Fibroblast of lung (primary cell): ENCODE measurements around the gene HACD2. TPM values are rescaled to one million over a fixed set of nuclear protein-coding genes. Genes with fewer than 3 reads are reported as not detected.

Experiments used
- DNase-seq, 2 donors: peaks; one replicate each; pipeline versions ENCODE4 v3.0.0 to v3.0.0-alpha.2; 2010; ENCODE audit warnings: low read depth in 2 of 2
- H2AFZ ChIP-seq: 2 replicates; pipeline ENCODE4 v1.5.1; 2012; ENCODE audit warnings: low read length, control low read depth, inconsistent platforms
- H3K27ac ChIP-seq: 2 replicates; pipeline ENCODE4 v1.5.1; 2011; ENCODE audit warnings: low read length, control low read depth; ENCODE audit not compliant: insufficient read depth
- H3K27me3 ChIP-seq: 2 replicates; pipeline ENCODE4 v1.5.1; 2011; ENCODE audit warnings: mild to moderate bottlenecking, low read length; ENCODE audit not compliant: control insufficient read depth, insufficient read depth
- H3K36me3 ChIP-seq: 2 replicates; pipeline ENCODE4 v1.5.1; 2011; ENCODE audit warnings: low read length; ENCODE audit not compliant: control insufficient read depth, insufficient read depth
- H3K4me1 ChIP-seq: 2 replicates; pipeline ENCODE4 v1.5.1; 2011; ENCODE audit warnings: low read length; ENCODE audit not compliant: control insufficient read depth, insufficient read depth; ENCODE audit errors: extremely low read depth
- H3K4me2 ChIP-seq: 2 replicates; pipeline ENCODE4 v1.5.1; 2011; ENCODE audit warnings: low read length, control low read depth; ENCODE audit not compliant: insufficient read depth; ENCODE audit errors: extremely low read depth
- H3K4me3 ChIP-seq, 4 experiments: fragments of 200-600 bp in 1 of 4; sonication (generic) in 1 of 4; replicated peaks in 1 of 4; 2 replicates each; pipeline ENCODE4 v1.5.1; 2011 to 2016; ENCODE audit warnings: low read length in 4 of 4, low read depth in 3 of 4, mild to moderate bottlenecking in 3 of 4, control low read depth in 2 of 4, inconsistent platforms in 1 of 4, mixed read lengths in 1 of 4; ENCODE audit not compliant: insufficient read depth in 1 of 4; ENCODE audit errors: control extremely low read depth in 1 of 4
- H3K79me2 ChIP-seq: 2 replicates; pipeline ENCODE4 v1.5.1; 2012; ENCODE audit warnings: mild to moderate bottlenecking, low read length, inconsistent platforms; ENCODE audit not compliant: control insufficient read depth, insufficient read depth
- H3K9ac ChIP-seq: 2 replicates; pipeline ENCODE4 v1.5.1; 2011; ENCODE audit warnings: mild to moderate bottlenecking, low read length, control low read depth; ENCODE audit not compliant: insufficient read depth
- H3K9me3 ChIP-seq: 2 replicates; pipeline ENCODE4 v1.5.1; 2012; ENCODE audit warnings: low read depth, low read length; ENCODE audit not compliant: control insufficient read depth, insufficient read depth
- H4K20me1 ChIP-seq: 2 replicates; pipeline ENCODE4 v1.5.1; 2011; ENCODE audit warnings: low read length; ENCODE audit not compliant: control insufficient read depth, insufficient read depth; ENCODE audit errors: extremely low read depth
- EZH2 ChIP-seq: IDR thresholded peaks from 2 replicates; pipeline ENCODE4 v1.5.1; 2012; ENCODE audit warnings: low read length, control low read depth, mild to moderate bottlenecking; ENCODE audit errors: missing control alignments
- polyA plus RNA-seq, 2 donors: library from polyadenylated mRNA; depleted of rRNA in 1 of 2; stranded (reverse) in 1 of 2; unstranded in 1 of 2; fragments of >200 nt; gene quantifications; 2 replicates each; pipeline ENCODE4 v1.2.1, GENCODE V29; 2011 to 2012; ENCODE audit warnings: missing spikeins in 1 of 2
- total RNA-seq: library from RNA; depleted of rRNA; stranded (reverse); fragments of >200 nt; gene quantifications from 2 replicates; pipeline ENCODE4 v1.2.1, GENCODE V29; 2014
- TF ChIP-seq, protein P1 (sequence below), 2 donors: IDR thresholded peaks in 1 of 2; conservative IDR thresholded peaks in 1 of 2; 1 replicate in 1 of 2; 2 replicates in 1 of 2; pipeline ENCODE4 v1.5.1; 2011 to 2012; ENCODE audit warnings: low read length in 2 of 2, control low read depth in 1 of 2, inconsistent platforms in 1 of 2, low read depth in 1 of 2, mild to moderate bottlenecking in 1 of 2

HACD2 gene
- total and polyA plus RNA-seq, 2 donors (not counting 1 experiment from before 2014, with no cell fraction given) = 22.0 to 48.7 TPM

DNA sequence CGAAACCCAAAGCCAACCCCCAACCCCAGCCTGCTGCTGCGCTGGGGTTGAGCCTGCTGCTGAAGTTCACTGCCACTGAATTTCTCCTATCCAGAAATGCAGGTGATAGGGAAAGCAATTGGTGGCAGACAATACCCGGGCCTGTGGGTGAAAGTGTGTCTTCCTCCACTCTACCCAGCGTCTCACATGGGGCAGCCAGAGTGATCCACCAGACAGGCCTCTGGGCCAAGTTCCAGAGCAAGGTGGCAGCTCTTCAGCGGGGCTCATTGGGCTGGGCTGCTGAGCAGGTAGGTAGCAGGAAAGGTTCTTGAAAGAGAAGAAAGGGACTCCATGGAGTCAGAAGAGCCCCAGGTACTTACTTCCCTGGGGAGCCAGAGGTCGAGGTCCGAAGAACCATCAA lies 141.9 kb downstream of the HACD2 start:
- no peak overlapping the region for H3K9ac ChIP-seq
- no peaks in the 10 kb centered on the region for H4K20me1 ChIP-seq
- TF ChIP-seq EZH2 = no peak
- TF ChIP-seq, protein P1, sequence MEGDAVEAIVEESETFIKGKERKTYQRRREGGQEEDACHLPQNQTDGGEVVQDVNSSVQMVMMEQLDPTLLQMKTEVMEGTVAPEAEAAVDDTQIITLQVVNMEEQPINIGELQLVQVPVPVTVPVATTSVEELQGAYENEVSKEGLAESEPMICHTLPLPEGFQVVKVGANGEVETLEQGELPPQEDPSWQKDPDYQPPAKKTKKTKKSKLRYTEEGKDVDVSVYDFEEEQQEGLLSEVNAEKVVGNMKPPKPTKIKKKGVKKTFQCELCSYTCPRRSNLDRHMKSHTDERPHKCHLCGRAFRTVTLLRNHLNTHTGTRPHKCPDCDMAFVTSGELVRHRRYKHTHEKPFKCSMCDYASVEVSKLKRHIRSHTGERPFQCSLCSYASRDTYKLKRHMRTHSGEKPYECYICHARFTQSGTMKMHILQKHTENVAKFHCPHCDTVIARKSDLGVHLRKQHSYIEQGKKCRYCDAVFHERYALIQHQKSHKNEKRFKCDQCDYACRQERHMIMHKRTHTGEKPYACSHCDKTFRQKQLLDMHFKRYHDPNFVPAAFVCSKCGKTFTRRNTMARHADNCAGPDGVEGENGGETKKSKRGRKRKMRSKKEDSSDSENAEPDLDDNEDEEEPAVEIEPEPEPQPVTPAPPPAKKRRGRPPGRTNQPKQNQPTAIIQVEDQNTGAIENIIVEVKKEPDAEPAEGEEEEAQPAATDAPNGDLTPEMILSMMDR (conservative IDR thresholded peaks at IDR 0.05 in 1 of 2, IDR thresholded peaks at IDR 0.05 in 1 of 2; ENCODE audit: low read depth in 1 of 2, low read length in 2 of 2) = no peak
- H2AFZ ChIP-seq = no peak overlapping the region
- H3K79me2 ChIP-seq = no peaks in the 10 kb centered on the region
- no peaks in the 10 kb centered on the region for H3K9me3 ChIP-seq
- no peak overlapping the region for H3K4me2 ChIP-seq
- H3K27ac ChIP-seq = no peak overlapping the region
- DNase-seq = no peak
- no peaks in the 10 kb centered on the region for H3K4me1 ChIP-seq
- H3K27me3 ChIP-seq = peaks cover 44% of the 10 kb centered on the region
- no peak overlapping the region for H3K4me3 ChIP-seq
- H3K36me3 ChIP-seq = no peaks in the 10 kb centered on the region

DNA sequence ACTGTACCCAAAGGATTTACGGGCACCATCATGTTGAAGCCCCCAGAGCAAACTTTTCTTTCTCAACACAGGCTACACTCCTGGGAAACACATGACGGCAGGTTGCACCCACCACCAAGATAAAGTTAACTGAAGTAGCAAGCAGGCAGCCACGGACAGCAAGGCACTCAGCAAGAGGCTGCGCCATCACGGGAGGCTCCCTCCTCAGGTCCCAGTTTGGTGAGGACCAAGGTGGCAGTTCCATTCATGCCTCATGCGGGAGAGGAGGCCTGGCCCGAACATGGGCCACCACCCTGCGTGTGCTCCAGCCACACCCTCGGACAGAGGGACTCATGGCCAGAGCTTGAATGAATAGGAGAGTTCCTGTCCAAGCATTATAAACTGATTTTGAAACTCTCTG lies 142.7 kb downstream of the HACD2 start:
- TF ChIP-seq, protein P1 (conservative IDR thresholded peaks at IDR 0.05 in 1 of 2, IDR thresholded peaks at IDR 0.05 in 1 of 2; ENCODE audit: low read depth in 1 of 2, low read length in 2 of 2) = no peak
- TF ChIP-seq EZH2 = no peak
- Histone ChIP-seq H2AFZ (no peak overlapping the region), H3K4me3 (no peak overlapping the region), H3K36me3 (no peaks in the 10 kb centered on the region), H3K4me1 (no peaks in the 10 kb centered on the region), H3K4me2 (no peak overlapping the region), H4K20me1 (no peaks in the 10 kb centered on the region), H3K79me2 (no peaks in the 10 kb centered on the region), H3K9me3 (no peaks in the 10 kb centered on the region), H3K27ac (no peak overlapping the region), H3K27me3 (peaks cover 37% of the 10 kb centered on the region), H3K9ac (no peak overlapping the region)
- DNase-seq = no peak

Other genes with a start within 250 kb of the HACD2 start
- 0.50 and 0.51 TPM in 2 replicates for gene ADCY5, start 136.0 kb downstream of the HACD2 start, total RNA-seq
- 0.11 and 0.14 TPM in 2 replicates for gene ADCY5, start 136.0 kb downstream of the HACD2 start, polyA plus RNA-seq